Activated CD4-positive, alpha-beta T cell treated with anti-CD3 and anti-CD28 coated beads, Interleukin-2, amount 50 U/mL, for 48 hours (primary cell): Measurements from ENCODE around the gene TMEM213.

ENCODE experiments used
- DNase-seq, 2 experiments: peaks; one replicate each; pipeline ENCODE4 v3.0.0-alpha.2; 2020

The TMEM213 gene

DNA sequence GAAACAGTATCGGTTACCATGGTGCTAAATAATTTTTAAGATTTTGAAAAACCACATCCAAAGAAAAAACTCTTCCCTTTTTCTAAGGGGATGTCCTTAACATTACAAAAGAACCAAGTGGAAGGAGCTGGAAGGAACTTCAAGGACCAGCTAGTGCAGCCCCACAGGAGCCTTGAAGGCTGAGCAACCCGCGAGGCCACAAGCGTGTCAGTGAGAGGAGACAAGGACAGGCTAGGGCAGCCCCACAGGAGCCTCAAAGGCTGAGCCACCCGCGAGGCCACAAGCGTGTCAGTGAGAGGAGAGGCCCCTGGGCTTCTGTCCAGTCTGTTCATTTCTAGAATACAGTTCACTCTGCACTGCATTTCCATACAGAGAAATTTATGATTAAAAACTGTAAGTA lies 80.3 kb downstream of the TMEM213 start:
- DNase-seq, result no peak

DNA sequence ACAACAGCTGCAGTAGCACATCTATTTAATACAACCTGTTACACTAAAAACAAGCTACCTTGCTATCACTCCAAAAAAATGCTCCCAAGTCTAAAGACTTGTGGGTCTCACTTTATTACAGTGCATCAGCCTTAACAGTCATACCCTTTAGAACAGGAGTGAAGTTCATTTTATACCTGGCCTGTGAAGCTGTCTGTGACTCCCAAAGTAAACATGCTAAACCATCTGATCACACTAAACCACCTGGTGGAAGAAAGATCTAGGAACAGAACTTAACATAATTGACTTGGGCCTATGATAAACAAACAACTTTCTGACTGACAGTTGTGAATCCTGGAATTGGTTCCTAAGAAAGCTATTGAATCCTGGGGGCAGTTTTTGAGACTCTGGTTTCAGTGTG lies 81.1 kb downstream of the TMEM213 start:
- DNase-seq, result no peak

GRCh38 chr7:138879356-138879755 lies 81.6 kb downstream of the TMEM213 start:
- DNase-seq, result no peak

DNA sequence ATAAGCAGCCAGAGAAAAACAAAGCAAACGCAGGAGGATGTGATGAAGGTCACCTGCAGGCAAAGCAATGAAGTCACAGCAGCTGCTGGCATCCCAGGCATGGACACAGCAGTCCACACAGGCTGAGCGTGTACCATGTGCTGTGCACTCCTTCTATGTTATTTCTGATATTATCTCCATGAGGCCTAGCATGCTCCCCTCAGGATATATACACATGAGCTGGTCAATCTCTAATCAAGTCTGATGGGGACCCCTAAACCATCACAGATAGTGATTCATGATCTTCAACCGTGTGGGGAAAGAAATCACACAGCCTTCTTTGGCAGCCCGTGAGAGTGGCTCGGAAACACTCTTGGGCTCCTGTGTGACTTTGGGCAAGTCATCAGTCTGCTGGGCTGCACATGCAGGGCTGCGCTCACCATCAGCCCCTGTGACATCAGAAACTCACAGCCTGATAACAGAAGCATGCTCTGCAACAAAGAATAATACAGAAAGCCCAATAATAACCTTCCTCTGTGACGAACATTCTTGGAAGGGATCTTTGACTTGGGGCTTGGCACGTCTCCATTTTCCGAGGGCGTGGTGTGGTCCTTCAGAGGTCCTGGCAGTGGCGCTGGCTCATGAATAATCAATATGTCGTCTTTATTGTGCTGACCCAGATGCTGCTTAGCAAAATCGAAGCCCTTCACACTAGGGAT lies 83.2 kb downstream of the TMEM213 start:
- no peak for DNase-seq

- DNase-seq, result no peak
These were observed 83.9 kb downstream of the TMEM213 start for GRCh38 chr7:138881579-138882188.

GRCh38 chr7:138882249-138882648 lies 84.5 kb downstream of the TMEM213 start:
- peak in 1 of 2 experiments; percentile 34 for DNase-seq

GRCh38 chr7:138885383-138886147 lies 87.8 kb downstream of the TMEM213 start:
- no peak for DNase-seq

GRCh38 chr7:138886501-138886917 lies 88.7 kb downstream of the TMEM213 start:
- peak in 1 of 2 experiments; percentile 23 for DNase-seq

GRCh38 chr7:138887085-138887710 lies 89.4 kb downstream of the TMEM213 start:
- no peak for DNase-seq
